Measurements from ENCODE around the gene CADM2.

CADM2 gene

GRCh38 chr3:85228966-85229365 lies 270.2 kb downstream of the CADM2 start:
- Mint-ChIP-seq H3K27ac (no peak overlapping the region), H3K9me3 (peaks cover 12% of the 10 kb centered on the region), H3K27me3 (ENCODE audit: low read depth) (no peaks in the 10 kb centered on the region), H3K4me3 (no peak overlapping the region), H3K4me1 (no peaks in the 10 kb centered on the region), H3K36me3 (ENCODE audit: low read depth) (no peaks in the 10 kb centered on the region)
- no peak for TF ChIP-seq CTCF (IDR thresholded peaks at IDR 0.05; ENCODE audit: unreplicated experiment in 3 of 3)

GRCh38 chr3:85244091-85244490 lies 285.3 kb downstream of the CADM2 start:
- Mint-ChIP-seq H3K4me1 (no peaks in the 10 kb centered on the region), H3K27ac (no peak overlapping the region), H3K9me3 (no peaks in the 10 kb centered on the region), H3K36me3 (ENCODE audit: low read depth) (no peaks in the 10 kb centered on the region), H3K4me3 (no peak overlapping the region), H3K27me3 (ENCODE audit: low read depth) (no peaks in the 10 kb centered on the region)
- no peak for TF ChIP-seq CTCF (IDR thresholded peaks at IDR 0.05; ENCODE audit: unreplicated experiment in 3 of 3)

- Mint-ChIP-seq H3K4me3 (no peak overlapping the region), H3K4me1 (no peaks in the 10 kb centered on the region), H3K27me3 (ENCODE audit: low read depth) (no peaks in the 10 kb centered on the region), H3K36me3 (ENCODE audit: low read depth) (no peaks in the 10 kb centered on the region), H3K9me3 (no peaks in the 10 kb centered on the region), H3K27ac (no peak overlapping the region)
- TF ChIP-seq CTCF (IDR thresholded peaks at IDR 0.05; ENCODE audit: unreplicated experiment in 3 of 3), result no peak
Measured at GRCh38 chr3:85244519-85244918, 285.7 kb downstream of the CADM2 start.

- H3K27ac Mint-ChIP-seq, result no peak overlapping the region
- peaks cover 8% of the 10 kb centered on the region for H3K4me1 Mint-ChIP-seq
- H3K9me3 Mint-ChIP-seq, result no peaks in the 10 kb centered on the region
- no peak overlapping the region for H3K4me3 Mint-ChIP-seq
- H3K36me3 Mint-ChIP-seq (ENCODE audit: low read depth), result no peaks in the 10 kb centered on the region
- TF ChIP-seq CTCF (IDR thresholded peaks at IDR 0.05; ENCODE audit: unreplicated experiment in 3 of 3), result no peak
- H3K27me3 Mint-ChIP-seq (ENCODE audit: low read depth), result no peaks in the 10 kb centered on the region
Measured at GRCh38 chr3:85251766-85252165, 293.0 kb downstream of the CADM2 start.

GRCh38 chr3:85252686-85253085 lies 293.9 kb downstream of the CADM2 start:
- Mint-ChIP-seq H3K36me3 (ENCODE audit: low read depth) (no peaks in the 10 kb centered on the region), H3K27ac (no peak overlapping the region), H3K27me3 (ENCODE audit: low read depth) (no peaks in the 10 kb centered on the region), H3K9me3 (no peaks in the 10 kb centered on the region), H3K4me3 (no peak overlapping the region), H3K4me1 (peaks cover 8% of the 10 kb centered on the region)
- no peak for TF ChIP-seq CTCF (IDR thresholded peaks at IDR 0.05; ENCODE audit: unreplicated experiment in 3 of 3)

- H3K27me3 Mint-ChIP-seq (ENCODE audit: low read depth), result no peaks in the 10 kb centered on the region
- no peaks in the 10 kb centered on the region for H3K36me3 Mint-ChIP-seq (ENCODE audit: low read depth)
- H3K27ac Mint-ChIP-seq, result no peak overlapping the region
- peaks cover 8% of the 10 kb centered on the region for H3K4me1 Mint-ChIP-seq
- no peaks in the 10 kb centered on the region for H3K9me3 Mint-ChIP-seq
- no peak for TF ChIP-seq CTCF (IDR thresholded peaks at IDR 0.05; ENCODE audit: unreplicated experiment in 3 of 3)
- H3K4me3 Mint-ChIP-seq, result no peak overlapping the region
Measured at GRCh38 chr3:85254738-85255137, 295.9 kb downstream of the CADM2 start.
